Measurements from ENCODE around the gene RECK.

DNA sequence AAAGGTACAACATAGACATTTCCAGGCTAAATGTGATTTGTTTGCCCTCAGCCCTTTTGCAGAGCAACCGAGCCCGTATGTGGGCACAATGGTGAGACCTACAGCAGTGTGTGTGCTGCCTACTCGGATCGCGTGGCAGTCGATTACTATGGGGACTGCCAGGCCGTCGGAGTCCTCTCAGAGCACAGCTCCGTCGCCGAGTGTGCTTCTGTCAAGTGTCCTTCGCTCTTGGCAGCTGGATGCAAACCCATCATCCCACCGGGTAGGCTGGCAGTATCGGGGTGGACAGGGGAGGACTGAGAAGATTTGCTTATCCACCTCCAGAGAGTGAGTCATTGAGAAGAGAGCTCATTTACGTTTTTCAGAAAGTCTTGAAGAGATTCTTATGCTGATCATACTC, 82.0 kb downstream of the RECK start:
- TF ChIP-seq ZNF274 (IDR thresholded peaks at IDR 0.05; ENCODE audit: low read depth, low read length) (no peak), SUZ12 (IDR thresholded peaks at IDR 0.05; ENCODE audit: extremely low read depth, insufficient read depth, insufficient read length) (no peak)

Data from NT2/D1 (cell line).